IPS-18c (cell line): ENCODE measurements around the gene LGR6.
"Not testable (repeated sequence)": the region's sequence is repeated elsewhere in the genome, so short reads cannot be mapped to it uniquely, and the experiment has no call there.

Source experiments
- H3K4me3 ChIP-seq: 2 replicates; pipeline ENCODE4 v1.7.0; 2013; ENCODE audit warnings: low read depth, mild to moderate bottlenecking, low read length, moderate library complexity; ENCODE audit not compliant: insufficient read depth
- H3K9me3 ChIP-seq: one replicate; pipeline ENCODE4 v1.6.1; 2013; ENCODE audit warnings: mild to moderate bottlenecking, low read length, moderate library complexity; ENCODE audit not compliant: control insufficient read depth, insufficient read depth

Gene LGR6

DNA sequence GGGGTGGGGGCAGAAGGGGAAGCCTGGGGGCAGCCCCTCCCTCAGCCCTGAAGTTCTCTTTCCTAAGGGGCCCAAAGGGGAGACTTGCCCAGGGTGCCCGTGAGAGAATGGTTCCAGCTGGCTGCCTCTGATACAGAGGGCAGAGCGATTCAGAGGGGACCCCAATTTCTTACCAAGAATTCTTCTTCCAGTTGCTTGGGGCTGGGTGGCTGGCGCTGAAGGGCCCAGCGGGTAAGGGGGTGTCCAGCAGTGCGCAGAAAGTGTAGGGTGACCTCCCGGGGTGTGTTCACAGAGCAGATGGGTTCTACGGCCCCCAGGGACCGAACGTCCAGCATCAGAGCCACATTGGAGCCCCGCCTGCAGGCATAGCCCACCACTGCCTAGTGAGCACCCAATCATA, 35.7 kb upstream of the LGR6 start:
- Histone ChIP-seq H3K4me3 (no peak overlapping the region), H3K9me3 (peaks cover 3% of the 10 kb centered on the region)

DNA sequence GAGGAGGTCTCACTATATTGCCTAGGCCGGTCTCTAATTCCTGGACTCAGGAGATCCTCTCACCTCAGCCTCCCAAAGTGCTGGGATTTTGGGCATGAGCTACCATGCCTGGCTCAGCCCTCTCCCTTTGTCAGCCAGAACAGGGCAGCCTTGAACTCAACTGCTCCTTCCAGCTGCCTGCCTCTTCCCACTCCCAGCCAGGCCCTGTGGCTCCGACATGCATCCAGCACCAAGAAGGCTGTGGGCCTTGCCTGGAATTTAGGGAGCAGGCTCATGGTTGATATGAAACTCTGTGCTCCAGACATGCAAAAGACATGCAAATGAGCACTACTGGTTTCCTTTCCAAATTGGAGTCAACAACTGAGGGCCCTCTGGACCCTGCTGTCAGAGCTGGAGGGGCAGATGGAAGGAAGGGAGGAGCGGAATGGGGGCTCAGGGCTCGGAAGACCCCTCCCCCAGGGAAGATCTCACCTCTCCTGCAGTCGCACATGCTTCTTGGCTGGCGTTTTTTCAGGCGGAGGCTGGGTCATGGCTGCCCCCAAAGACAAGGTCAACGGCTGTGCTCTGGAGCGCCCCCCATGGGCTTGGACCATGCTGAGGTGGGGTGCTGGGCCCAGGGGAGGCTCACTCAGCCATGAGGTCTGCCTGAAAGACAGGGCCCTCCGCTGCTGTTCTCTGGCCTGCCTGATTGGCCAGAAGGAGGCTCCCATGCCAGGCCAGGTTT, 34.6 kb upstream of the LGR6 start:
- no peak overlapping the region for H3K4me3 ChIP-seq
- H3K9me3 ChIP-seq: peaks cover 3% of the 10 kb centered on the region

DNA sequence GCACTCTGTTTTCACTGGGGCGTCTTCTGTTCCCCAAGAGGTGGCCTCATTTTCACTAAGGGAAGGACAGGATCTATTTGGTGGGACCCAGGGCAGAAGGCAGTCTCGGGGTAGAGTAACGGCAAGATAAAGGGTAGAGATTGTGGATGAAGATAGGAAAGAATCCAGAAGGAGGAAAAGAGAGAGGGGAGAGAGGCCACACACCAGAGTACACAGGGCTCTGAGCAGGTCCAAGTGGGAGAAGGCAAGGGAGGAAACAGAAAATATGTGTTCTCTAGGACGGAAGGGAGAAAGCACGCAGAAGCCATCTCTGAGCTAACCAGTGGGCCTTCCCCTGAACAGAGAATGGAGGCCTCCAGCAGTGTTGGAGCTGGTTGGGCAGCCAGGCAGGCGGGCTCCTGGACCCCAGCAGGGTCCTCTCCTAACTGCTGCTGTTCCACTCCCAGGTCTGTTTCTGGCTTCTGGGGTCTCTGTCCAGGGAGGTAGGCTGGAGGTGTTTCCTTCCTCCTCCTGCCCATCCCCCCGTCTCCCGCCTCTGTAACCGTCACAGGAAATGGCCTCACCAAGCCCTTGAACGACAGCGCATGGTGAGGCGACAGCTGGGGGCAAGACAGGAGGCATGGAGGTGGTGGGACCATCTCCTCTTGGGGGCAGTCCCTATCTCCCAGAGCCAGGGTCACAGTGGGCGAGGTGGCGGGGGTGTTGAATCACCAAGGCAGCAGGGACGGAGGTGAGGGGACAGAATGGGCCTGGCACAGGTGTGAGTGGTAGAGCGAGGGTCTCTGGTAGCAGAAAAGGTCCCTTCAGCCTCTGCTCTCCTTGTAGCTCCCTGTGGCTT, 33.8 kb upstream of the LGR6 start:
- H3K4me3 ChIP-seq: no peak overlapping the region
- H3K9me3 ChIP-seq: peaks cover 3% of the 10 kb centered on the region

DNA sequence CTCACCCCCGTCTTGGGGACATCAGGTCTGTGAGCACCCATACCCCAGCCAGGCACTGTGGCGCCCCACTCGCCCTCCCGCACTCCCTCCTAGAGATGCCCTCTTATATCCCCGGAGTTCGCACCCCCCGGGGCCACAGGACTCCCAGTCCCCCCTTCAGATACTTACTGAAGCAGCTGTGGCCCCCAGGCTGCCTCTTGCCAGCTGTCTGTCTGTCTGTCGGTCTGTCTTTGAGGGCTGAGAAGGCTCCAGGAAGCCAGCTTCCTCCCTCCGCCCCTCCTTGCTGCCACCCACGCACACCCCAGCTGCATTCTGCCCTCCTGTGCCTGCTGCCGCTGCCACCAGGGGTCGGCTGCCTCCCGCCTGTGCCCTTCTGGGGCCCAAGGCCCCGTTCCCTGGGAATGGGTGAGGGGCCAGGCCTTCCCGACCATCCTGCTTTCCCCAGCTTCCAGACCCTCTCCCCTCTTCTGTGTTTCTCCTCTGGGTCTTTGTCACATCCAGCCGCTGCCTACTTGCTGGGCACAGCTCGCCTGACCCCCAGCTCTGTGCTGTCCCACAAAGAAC, 33.1 kb upstream of the LGR6 start, which contains the start of gene PTPN7:
TSS of gene PTPN7 (minus strand) at position 226 of the 564 bp plus-strand sequence. CDS start 1,200 bp downstream, outside the sequence.
- peaks cover 3% of the 10 kb centered on the region for H3K9me3 ChIP-seq
- no peak within 1 kb of the TSS for H3K4me3 ChIP-seq

DNA sequence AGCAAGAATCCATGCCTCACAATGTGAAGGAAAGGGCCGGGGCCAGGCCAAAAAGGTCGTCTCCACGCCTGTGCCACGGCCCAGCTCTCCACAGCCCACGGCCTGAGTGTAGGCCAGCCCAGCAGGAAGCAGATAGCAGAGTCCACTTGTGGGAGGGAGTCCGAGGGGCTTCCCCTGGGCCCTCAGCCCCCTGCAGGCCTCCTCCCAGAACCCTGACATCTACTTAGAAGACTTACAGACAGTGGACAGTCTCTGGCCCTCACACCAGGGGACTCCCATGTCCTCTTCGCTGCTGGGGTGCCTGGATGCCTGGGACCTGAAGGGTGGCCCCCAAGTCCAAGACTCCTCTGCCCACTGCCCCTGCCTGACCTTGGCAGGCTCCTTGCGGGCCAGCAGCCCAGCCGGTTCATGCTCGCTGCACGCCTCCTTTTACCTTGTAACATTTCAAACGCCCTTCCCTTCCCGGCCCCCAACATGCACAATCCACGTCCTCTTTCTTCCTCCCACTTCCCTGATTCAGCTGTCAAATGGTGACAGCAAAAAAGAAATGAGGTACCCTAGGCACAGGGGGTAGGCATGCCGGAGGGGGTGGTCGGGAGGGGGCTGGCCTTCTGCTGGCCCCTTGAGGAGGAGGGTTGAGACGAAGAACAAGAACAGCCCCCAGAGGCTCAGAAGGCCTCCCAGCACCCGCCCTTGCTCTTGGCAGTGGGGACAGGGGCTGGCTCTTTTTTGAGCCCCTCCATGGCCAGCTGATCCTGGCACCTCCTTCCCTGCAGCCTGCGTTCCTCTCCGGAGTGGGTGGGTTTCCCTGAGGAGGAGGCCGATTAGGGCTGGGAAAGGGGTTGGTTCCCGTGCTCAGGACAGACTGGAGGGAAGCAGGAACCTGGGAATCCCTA, 32.2 kb upstream of the LGR6 start:
- H3K4me3 ChIP-seq: no peak overlapping the region
- peaks cover under 1% of the 10 kb centered on the region for H3K9me3 ChIP-seq

DNA sequence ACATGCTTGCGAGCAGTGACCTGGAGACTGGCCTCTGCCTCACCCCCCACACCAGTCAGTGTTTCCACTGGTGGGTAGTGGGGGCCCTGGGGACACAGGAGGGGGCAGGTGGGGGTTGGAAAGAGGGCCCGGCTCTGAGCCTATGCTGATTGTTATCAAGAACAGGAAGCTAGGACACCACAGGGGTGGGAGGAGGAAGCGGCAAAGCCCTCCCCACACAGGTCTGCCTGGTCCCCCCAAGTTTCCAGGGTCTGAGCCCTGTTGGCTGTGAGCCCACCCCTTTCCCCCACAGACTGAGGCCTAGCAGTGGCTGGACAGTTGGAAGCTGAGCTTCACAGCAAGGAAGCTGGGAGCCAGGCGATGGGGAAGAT, 31.6 kb upstream of the LGR6 start:
- Histone ChIP-seq H3K4me3 (no peak overlapping the region), H3K9me3 (no peaks in the 10 kb centered on the region)

DNA sequence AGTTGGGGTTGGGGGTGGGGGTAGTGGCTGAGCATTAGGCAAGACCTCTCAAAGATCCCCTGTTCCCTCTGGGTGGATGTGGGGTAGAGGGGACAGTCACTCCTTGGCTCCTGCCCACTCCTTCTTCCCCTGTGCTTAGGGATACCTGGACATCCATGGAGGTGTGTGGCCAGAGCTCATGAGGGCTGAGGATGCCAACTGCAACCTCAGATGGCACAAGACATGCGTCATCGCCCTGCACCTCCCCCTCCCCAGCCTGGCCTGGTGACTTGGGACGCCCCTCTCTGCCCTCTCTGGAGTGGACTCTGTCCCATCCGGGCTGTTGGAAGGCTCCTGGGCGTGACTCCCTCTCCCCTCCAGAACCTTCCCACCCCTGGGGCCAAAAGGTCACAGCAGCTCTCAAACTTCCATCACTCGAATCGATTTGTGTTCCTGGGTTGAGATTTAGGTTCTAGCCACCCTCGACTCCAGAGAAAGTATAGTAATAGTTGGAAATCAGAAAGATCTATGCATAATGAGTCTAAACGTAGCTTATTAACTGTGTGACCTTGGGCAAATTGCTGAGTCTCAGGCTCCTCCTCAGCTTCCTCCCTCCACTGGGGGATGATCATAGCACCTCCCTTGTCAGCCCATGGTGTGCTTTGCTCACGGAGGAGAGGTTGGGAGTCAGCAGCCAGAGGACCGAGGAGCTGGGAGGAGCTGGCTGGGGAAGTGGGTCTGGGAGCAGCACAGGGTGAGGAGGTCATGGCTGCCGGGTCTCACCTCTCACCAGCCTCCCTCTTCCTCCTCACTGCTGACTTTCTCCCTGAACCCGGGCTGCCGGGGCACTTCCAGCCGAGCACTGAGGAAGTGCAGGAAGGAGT, 30.9 kb upstream of the LGR6 start:
- no peak overlapping the region for H3K4me3 ChIP-seq

DNA sequence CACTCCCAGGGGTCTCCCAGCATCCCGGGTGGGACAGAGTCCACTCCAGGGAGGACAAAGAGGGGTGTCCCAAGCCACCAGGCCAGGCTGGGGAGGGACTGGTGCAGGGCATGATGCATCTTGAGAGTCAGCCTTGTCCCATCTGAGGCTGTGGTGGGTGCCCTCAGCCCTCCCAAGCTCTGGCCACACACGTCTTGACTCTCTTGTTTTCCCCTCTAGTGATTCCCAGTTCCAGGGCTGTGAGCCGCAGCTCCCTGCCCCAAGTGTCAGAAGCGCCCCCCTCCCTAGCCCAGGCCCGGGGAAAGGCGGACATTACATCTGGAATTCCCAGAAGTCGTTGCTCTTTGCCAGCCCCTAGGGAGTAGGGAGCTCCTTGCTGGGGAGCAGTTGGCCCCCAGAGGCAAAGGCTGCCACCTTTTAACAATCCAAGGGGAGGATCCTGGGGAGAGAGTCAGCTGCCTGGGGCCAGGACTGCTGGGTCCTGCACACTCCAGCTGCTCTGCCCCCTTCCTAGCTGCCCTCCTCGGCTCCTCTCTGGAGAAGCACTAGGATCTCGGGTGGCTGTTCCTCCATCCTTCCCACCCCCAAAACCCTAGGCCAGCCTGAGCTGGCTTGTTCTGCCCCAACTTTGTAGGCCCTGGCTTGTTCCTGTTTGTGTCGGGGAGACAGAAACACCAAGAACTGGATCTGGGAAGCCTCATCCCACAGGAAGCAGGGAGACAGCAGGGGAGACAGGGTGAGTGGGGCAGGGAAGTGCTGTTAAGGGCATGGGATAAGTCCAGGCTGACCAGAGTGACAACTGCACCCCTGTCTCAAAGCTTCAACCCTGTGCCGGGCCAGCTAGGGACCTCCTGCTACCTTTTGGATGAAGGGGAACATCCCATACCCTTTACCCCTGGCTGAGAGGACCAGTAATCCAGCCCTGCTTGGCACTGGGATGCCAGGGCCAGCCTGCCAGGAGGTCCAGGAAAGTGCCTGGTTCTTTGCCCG, 30.0 kb upstream of the LGR6 start:
- Histone ChIP-seq H3K4me3 (no peak overlapping the region), H3K9me3 (no peaks in the 10 kb centered on the region)

More for the DNA sequence above, 30.9 kb upstream of the LGR6 start:
- H3K9me3 ChIP-seq: no peaks in the 10 kb centered on the region

DNA sequence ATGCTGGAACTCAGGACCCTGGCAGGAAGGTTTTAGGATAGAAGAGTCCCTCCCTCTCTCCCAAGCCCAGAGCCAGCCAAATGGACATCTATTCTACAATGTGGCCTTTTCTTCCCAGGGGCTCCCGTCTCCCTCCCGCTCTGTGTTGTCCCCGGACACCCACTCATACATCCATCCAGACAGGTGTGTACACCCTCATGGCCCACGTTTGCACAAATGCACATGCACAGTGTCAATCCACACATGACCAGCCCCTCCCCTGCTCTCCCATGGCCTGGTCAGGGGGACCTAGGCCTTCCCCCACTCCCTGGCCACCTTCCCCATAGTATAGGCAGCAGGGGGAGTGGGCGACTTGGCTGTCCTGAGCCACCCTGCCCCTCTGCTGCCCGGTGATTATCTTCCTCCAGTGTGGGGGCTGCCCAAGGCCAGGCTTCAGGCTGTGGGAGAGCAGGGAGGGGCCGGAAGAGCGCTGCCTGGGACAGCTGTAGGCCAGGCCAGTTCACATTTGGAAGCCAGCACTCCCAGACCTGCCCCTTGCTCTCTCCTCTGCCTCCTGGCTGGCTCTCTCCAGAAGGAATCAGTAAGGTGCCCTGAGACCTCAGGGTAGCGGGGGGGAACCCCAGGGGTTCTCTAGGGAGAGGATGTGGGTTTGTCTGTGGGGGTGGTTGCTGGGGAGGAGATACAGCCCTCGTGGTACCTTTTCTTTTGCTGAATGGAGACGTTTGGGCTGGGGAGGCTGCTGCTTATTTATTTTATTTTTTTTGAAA, 29.1 kb upstream of the LGR6 start:
- H3K4me3 ChIP-seq: no peak overlapping the region

DNA sequence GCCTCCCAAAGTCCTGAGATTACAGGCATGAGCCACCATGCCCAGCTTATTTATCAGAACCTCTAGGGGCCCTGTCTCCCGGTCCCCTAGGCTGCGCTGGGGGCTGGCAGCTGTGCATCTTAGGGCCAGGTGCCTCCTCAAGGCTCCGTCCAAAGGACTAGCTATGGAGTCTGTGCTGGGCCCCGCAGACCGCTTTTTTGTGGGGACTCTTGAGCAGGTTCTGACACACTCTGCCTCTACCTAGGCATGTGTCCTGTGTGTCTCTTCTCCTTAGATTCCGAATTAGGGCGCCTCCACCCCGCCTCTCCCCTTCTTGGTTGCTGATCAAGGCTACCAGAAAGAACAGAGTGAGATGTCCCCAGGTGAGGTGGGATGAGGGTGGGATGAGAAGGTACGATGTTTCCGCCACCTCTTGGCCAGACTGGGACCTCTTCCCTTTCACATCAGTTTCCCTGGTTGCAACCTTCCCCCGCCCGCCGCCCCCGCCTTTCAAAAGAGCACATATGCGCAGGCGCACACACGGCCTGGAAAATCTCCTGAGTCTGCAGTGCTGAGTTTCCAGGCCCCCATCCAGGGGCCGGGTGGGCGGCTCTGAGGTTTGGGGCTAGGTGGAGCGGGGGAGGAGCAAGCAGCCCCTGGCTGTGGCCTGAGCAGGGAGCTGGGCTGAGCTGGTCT, 28.2 kb upstream of the LGR6 start:
- H3K4me3 ChIP-seq: no peak overlapping the region
- no peaks in the 10 kb centered on the region for H3K9me3 ChIP-seq

More for the DNA sequence above, 29.1 kb upstream of the LGR6 start:
- no peaks in the 10 kb centered on the region for H3K9me3 ChIP-seq

DNA sequence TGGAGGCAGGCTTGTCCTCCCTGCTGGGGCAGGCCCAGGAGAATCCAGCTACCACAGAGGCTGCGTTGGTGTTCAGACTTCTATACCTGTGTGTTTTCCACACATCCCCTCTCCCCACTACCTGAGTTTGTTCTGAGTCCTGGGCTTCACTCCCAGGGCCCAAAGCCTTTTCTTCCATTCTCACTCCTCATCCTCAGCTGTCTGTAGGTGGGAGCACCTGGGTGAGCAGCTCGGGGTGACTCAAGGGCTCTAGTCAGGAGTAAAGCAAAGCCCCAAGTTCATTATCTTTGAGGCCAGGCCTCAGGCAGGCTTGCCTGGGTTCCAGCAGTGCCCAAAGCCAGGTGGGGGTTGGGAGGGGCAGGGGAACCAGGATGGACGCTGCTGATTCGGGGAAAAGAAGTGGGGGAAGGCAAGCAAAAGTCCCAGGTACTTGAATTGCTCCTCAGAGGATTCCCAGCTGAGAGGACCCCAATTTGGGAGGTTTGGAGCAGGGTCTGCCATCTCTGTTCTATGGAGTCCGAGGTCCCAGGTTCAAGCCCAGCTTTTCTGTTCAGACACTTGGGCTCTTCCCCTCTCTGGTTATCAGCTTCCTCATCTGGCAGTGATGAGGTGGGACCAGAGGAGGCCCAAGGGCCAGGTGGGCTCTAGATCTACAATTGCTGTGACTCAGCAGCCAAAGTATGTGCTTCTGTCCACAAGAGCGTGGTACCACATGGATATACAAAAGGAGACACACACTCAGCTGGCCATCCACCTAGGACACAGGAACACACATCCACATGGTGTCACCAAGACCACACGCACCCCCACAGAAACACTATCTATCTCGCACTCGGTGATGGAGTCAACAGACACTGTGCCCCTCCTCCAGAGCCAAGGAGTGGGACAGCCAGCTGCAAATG, 27.4 kb upstream of the LGR6 start:
- H3K4me3 ChIP-seq: no peak overlapping the region
- no peaks in the 10 kb centered on the region for H3K9me3 ChIP-seq

DNA sequence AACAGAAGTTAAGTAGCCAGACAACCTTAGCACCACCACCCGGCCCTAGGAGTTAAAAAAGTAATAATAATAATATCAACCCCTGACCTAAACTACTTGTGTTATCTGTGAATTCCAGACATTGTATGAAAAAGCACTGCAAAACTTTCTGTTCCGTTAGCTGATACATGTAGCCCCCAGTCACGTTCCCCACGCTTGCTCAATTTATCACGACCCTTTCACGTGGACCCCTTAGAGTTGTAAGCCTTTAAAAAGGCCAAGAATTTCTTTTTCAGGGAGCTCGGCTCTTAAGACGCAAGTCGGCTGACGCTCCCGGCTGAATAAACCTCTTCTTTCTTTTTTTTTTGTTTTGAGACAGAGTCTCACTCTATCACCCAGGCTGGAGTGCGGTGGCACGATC, 26.5 kb upstream of the LGR6 start:
- not testable (repeated sequence) for H3K9me3 ChIP-seq, H3K4me3 ChIP-seq

DNA sequence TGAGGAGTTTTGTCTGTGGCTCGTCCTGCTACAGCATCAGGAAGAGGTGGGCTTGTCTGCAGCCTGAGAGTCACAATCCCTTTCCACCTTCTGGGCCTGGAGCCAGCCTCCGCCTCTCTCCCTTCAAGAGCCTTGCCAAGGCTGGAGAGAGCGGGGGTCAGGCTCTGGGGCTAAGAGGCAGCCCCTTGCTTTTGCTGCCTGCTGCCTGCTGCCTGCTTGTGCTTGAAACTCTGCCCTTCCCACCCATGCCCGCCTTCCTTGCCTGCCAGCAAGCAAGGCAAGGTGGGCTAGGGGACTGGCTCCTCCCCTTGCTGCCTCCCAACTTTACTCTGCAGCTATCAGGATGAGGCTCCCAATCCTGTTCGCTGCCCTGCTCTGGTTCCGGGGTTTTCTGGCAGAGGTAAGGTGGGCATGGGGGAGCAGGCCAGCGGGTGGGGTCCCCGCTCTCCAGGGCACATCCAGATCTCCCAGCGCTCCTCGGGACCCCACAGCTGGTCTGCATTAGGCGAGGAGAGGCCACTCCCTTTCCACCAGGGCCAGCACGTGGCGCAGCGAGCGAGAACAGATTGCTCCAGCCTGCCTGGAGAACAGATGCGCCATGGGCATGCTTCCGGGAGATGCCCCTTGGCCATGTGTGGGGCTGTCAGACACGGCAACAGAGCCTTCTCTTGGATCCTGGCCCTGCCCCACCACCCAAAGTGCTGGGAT, 25.7 kb upstream of the LGR6 start:
- H3K4me3 ChIP-seq: no peak overlapping the region
- no peaks in the 10 kb centered on the region for H3K9me3 ChIP-seq
